HG02973 (cell line): ENCODE data around the gene FDCSP.
"Not testable (repeated sequence)": the region's sequence is repeated elsewhere in the genome, so short reads cannot be mapped to it uniquely, and the experiment has no call there.

Experiments
- ATAC-seq: cut with Tn5 transposase; IDR thresholded peaks from one replicate; pipeline ENCODE4 v1.9.1; 2021; ENCODE audit warnings: moderate library complexity; ENCODE audit not compliant: unreplicated experiment

The FDCSP gene

DNA sequence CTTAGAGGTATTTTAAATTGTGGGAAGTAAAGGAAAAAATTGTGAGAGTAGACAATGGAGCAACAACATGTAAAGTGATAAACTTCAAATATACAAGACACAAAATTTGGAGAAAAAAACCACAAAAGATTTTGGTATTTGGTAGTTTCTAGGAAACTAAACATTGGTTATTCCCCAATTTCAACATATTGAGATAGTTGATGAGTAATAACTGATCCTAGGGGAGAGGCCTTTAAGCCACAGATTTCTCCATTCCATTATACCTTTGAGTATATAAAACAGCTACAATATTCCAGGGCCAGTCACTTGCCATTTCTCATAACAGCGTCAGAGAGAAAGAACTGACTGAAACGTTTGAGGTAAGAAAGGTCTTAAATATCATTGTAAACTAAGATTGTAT, at the start of gene FDCSP:
Gene FDCSP (plus strand): TSS at position 301 of the 400 bp plus-strand sequence. CDS start 5,071 bp downstream, outside the sequence.
- ATAC-seq, result no peak

DNA sequence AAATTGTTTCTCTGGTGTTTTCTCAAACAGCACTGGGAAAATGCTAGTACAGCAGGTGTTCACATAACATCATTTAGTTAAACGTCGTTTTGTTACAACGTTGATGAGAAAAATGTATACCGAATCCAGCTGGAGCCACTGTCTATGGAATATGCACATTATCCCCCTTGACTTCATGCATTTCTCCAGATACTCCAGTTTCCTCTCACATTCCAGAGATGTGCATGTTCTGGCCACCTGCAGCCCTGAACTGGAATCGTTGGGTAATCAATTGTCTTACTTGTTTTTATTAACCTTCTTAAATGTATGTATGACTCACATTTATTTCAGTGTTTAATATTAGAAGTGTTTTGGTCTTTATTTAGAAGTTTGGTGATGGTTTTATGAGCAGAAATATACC, 48.8 kb upstream of the FDCSP start:
- ATAC-seq, result no peak

DNA sequence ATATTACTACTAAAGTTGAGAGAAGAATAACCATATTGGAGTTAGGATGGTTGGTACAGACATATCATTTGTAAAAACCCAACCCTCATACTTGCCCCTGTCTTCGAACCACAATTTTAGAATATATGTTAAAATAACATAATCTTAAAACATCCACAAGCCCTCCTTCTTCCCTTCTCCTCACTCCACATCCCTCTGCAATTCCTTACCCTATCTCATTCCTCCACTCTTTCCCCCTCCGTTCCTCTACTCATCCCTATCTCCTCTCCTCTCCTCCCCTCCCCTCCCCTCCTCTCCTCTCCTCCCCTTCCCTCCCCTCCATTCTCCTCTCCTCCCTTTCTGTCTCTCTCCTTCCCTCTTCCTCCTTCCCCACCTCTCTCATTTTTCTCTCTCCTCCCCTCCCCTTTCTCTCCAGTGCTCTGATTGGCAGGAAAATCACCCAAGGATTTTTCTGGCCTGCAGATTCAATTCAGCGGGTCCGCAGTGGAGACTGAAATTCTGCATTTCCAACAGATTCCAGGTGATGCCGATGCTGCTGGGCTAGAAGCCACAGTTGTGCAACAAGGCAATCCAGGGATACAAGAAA, 47.8 kb upstream of the FDCSP start:
- no peak for ATAC-seq

DNA sequence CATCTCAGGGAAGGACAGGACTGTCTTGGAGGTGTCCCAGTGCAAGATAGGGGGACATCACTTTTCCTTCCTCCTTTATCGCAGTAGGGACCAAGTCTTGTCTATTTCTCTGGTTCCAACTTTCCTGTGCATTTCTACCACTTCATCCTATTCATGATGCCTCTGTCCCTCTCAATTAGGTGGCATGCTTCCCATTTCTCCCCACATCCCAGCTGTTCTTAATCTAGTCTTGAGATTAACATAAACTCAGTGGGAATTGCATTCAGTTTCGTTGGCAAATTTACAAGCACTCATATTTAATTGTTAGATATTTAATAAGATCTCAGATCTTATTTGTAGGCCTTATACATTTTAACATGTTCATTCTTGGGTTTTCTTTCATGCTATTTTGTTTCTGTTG, 46.1 kb upstream of the FDCSP start:
- no peak for ATAC-seq

DNA sequence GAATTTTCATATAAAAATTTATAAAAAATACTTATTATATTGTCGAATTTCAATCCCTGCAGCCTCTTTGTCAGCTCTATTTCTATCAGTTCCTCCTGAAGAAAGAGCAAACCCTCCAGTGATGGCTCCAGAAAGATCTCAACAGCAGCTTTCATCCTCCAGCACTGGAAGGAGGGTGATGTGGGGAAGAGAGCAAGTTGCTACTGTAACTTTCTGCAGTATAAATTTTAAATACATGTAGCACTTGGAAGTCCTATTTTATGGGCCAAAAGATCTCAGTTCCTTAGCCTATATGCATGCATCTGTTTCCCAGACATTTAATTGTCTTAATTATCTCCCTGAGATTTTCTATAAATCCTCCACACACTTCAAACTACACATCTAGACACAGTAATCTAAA, 44.1 kb upstream of the FDCSP start:
- ATAC-seq, result no peak

DNA sequence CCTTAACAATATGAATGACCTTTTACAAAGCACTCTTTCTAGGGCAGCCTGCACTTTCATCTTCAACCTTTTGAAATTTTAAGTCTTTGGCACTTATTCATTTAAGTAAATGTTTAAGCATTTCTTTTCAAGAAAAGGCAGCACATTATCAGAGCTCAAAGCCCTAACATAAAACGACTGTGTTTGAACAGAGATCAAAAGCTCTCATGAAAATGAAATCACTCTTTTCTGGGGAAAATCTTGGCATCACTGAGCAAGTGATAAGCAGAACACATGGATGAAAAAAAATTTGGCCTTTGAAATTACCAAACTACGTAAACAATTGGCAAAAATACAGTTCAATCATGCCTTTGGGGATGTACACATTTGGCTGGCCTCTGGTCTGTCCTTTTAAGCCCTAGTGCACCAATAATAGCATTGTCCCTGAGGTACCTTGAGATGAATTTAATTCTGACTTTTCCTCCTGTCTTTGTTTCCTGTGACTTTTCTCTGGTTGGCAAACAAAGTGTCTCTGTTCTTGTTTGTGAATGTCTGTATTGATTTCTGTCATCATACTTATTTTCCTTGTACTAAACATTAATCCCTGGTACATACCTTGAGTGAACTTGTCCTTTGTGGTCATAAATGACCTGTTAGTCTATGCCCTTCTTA, 43.3 kb upstream of the FDCSP start:
- no peak for ATAC-seq

DNA sequence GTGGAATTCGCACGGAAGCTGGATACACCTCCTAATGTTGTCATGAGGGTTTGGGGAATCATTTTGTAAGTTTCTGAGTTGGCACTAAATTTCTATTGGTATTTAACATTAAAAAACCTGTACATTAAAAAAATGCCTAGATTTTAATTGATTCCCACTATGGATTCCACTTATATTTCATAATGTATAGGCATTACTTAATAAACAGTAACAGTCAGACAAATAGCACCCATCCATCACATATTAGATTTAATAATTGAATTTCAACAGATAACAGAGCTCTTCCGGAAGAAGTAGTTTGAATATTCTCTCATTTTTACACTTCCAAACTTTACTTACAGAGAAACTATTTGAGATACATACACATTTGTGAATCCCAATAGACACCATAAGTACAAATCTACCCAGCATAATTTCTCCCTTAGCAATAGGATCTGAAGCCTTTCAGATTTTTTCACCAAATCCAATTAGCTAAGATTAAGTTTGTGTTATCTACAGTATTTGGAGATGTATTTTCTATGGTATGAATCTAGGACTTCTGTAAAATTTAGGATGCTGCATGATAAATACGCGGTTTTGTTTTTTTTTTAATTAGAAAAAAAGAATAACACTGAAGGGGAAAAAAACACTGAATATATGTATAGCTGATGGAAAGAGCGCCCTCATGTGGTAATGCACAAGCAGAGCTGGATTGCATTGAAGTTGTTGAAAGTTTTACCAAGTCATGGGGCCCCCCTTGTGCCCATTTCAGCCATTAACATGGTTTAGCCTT, 42.6 kb upstream of the FDCSP start:
- peak; percentile 84 for ATAC-seq

DNA sequence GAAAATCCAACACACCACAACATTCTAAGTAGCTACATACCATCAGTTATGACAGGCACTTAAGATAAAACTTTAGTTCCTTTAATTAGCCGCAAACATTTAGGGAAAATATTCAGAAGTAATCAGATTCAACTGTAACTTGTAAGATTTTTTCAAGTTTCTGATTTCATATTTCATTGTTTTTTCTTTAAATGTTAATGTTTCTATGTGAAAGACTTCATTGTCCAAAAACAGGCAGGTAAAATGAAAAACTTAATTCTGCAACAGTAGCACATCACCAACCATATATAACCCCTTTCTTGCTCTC, 42.0 kb upstream of the FDCSP start:
- ATAC-seq, result no peak

DNA sequence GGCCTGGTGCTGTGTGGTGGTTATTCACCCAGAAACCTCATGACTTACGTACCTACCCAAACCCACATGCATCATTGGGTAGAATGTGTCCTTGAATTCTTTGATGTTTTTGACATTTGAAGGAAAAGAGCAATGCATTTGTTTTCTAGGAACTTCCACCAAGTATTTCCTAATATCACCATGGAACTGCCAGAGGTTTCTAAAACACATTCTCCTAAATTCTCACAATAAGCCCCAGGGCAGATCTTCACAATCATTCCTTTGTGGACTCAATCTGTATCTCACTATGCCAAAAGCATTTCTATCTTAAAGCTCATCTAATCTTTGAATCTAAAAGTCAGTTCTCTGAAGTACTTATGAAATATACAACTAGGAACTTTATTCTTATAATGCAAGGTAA, 38.7 kb upstream of the FDCSP start:
- no peak for ATAC-seq

DNA sequence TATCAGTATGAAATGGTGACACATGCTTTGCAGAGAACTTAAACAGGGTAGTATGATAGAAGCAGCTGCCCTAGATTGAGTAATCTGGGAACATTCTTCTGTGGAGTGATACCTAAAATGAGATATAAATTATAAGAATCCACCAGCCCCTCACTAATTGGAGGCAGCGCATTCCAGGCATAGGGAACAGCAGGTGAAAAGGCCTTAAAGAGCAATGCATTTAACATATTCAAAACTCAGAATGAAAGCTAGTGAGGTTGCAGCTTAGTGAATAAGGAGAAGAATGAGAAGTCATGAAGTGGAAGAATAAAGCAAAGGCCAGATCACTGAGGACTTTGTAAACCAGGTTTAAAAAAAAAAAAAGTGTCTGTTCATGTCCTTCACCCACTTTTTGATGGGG, 35.3 kb upstream of the FDCSP start:
- ATAC-seq, result no peak

DNA sequence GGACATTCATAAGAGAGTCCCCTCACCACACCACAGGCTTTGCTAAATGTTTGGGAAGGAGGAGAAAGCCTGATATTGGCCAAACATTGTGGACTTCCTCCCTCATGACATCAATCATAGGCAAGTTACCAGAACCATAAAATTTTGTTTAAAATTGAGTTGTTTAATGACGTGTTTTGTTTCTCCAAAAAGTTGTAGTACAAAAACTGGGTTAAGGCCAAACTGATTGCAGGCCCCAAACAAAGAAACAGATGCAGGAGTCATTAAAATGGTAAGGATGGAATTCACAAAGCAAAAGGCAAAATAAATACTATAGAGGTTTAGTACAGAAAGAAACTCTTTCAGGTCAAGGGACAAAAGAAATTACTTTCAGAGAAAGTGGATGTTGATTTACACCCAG, 34.3 kb upstream of the FDCSP start:
- no peak for ATAC-seq

DNA sequence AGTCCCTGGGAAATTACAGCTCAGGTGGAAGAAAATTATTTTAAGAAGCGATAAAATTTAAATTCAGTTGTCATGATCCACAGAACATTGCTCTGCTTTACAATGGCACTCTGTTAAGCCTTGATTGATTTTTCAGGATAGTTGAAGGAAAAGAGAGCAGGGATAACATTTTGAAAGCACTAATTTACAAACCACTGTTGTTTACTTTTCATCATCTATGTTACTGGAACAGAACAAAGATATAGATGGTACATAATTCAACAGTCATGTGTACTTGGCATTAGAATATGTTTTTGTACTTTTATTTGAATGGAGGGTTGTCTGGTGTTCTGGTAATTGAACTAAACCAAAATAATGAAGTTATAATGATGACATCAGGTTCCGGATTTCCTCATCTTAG, 33.0 kb upstream of the FDCSP start:
- ATAC-seq, result no peak

DNA sequence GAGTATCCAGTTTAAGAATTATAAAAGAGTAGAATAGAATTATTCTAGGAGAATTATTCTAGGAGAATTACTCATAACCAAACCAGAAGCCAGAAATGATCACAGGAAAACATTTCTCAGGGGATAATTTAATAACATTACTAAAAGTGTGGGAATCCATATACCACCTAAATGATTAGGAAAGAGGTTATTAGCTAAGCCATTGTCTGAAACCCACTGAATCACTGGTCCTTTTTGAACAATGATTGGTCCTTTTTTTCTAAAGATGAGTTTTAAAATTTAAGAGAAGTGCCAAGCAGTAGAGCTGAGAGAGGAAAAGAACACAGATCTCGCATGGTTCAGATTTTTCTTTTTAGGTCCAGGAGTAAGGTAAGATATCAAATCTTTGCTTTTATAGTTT, 30.5 kb upstream of the FDCSP start, which contains the start of gene ODAM:
Gene ODAM (plus strand): TSS at position 301 of the 400 bp plus-strand sequence. CDS start 819 bp downstream, outside the sequence.
- no peak for ATAC-seq

DNA sequence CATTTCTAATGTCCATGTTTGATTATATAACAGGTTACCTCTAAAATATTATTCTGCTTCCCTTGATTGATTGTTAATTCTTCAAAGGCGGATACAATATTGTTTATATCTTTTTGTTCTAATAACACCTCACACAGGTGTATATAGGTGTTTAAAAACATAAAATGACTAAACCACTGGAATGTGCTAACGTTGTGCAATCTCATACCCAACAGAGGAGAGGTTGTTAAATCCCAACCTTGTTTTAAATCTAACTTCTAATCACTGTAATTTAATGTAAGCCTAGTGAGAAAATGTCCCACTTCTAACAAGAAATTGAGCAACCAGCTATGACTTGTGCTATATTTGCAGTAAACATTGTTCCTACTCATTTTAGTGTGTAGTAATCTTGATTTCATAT, 29.1 kb upstream of the FDCSP start:
- no peak for ATAC-seq

DNA sequence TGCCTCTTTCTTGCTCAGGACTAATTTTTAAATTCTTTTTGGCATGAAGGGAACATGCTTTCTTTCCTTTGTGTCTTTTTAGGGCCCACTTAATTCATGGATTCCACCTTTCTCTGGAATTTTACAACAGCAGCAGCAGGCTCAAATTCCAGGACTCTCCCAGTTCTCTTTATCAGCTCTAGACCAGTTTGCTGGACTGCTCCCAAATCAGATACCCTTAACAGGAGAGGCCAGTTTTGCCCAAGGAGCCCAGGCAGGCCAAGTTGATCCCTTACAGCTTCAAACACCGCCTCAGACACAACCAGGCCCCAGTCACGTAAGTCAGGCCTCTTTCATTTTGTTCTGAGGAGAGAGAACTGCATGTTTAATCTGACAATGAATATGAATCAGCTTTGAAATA, 28.1 kb upstream of the FDCSP start:
- ATAC-seq, result no peak

DNA sequence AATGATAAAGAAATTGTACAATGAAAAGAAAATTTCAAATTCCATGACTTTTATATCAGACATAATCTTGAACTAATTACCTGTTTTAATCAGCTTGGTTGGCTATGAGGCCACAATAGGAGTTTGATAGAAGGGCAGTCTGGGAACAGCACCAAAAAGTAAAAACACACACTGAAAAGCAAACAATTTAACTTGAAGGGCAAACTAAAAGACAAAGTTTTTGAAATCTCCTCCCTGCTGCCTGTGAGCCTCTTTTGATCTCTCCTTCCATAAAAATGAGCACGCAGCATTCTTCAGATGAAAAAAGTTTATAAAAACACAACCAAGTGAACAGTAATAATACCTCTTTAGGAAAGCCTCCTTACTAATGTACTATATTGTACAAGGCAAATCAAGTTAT, 22.3 kb upstream of the FDCSP start:
- ATAC-seq, result no peak

DNA sequence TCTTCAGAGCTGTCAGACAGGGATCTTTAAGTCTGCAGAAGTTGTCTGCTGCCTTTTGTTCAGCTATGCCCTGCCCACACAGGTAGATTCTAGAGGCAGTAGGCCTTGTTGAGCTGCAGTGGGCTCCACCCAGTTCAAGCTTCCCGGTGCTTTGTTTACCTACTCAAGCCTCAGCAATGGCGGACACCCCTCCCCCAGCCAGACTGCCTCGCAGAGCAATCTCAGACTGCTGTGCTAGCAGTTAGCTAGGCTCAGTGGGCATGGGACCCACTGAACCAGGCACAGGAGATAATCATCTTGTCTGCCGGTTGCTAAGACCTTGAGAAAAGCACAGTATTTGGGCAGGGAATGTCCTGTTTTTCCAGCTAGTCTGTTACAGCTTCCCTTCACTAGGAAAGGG, 13.2 kb upstream of the FDCSP start:
- ATAC-seq, result not testable (repeated sequence)

DNA sequence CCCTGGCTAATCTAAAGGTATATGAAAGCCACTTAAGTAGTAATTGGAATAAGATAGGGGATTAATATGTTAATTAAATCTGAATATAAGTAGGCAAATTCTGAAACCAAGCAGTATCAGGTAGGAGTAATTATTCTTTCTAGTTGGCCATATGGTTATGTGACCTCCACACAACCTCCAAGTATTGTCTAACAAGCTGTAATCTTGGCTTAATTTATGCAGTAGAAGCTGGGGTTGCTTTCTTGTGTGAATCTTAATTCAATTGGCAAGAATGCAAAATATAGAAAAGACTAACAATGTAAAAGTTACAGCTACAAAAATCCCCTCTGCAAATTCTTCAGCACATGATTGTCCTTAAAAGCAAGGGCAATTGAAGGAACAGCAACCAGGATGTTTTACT, 9.8 kb upstream of the FDCSP start:
- ATAC-seq, result not testable (repeated sequence)

DNA sequence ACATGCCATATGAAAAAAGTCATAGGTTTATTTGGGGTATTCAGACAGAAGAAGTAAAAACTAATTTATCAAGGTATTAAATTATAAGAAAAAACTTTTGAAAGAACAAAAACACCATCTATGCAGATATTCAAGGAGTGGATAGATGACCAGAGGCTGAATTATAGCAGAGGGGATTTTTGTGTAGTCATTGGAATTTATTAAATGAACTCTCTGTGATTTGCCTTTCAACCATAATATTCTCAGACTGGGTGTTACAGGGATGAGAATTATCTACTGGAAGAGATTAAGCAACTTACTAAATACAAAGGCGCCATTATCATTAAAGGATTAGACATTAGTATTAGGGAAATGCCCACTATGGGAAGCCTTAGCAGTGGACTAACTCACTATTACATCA, 9.4 kb upstream of the FDCSP start:
- not testable (repeated sequence) for ATAC-seq

DNA sequence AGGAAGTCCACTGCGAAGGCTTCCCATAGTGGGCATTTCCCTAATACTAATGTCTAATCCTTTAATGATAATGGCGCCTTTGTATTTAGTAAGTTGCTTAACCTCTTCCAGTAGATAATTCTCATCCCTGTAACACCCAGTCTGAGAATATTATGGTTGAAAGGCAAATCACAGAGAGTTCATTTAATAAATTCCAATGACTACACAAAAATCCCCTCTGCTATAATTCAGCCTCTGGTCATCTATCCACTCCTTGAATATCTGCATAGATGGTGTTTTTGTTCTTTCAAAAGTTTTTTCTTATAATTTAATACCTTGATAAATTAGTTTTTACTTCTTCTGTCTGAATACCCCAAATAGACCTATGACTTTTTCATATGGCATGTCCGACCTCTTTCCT, 4.5 kb upstream of the FDCSP start:
- not testable (repeated sequence) for ATAC-seq

DNA sequence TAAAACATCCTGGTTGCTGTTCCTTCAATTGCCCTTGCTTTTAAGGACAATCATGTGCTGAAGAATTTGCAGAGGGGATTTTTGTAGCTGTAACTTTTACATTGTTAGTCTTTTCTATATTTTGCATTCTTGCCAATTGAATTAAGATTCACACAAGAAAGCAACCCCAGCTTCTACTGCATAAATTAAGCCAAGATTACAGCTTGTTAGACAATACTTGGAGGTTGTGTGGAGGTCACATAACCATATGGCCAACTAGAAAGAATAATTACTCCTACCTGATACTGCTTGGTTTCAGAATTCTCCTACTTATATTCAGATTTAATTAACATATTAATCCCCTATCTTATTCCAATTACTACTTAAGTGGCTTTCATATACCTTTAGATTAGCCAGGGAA, 4.1 kb upstream of the FDCSP start:
- ATAC-seq, result not testable (repeated sequence)

DNA sequence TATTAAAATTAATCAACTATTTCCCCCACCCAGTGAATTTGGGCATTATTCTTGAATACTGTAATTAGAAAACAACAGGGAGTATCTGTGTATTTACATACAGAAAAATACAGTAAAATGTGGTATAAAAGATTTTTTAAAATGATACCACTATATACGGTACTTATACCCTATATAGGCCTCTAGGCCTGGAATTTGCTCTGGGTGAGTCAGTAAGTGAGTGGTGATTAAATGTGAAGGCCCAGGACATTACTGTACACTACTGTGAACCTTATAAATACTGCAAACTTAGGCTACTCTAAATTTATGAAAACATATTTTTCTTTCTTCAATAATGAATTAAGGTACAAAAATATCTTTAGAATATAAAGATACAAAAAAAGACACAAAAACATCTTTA, 10.2 kb downstream of the FDCSP start:
- ATAC-seq, result no peak
